Measurements from ENCODE around the gene PGA3.

DNA sequence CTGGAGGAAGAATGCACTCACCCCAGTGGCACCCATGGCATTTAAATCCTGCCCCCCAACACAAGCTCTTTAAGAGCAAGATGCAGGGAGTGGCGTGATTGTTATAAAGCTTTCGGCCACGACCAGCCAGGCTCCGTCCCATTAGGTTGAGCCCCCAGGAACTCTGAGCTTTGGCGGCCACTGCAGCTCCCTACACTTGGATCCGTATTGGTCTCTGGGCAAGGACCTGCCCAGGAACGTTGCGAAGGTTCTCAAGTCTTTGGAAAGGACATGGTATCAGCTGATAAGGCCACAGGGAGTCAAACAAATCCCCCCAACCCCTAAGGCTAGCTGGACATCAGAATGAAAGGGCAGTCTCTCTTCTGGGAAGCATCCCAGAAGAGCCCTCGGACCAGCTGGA lies 32.7 kb upstream of the PGA3 start:
- TF ChIP-seq, protein P1, sequence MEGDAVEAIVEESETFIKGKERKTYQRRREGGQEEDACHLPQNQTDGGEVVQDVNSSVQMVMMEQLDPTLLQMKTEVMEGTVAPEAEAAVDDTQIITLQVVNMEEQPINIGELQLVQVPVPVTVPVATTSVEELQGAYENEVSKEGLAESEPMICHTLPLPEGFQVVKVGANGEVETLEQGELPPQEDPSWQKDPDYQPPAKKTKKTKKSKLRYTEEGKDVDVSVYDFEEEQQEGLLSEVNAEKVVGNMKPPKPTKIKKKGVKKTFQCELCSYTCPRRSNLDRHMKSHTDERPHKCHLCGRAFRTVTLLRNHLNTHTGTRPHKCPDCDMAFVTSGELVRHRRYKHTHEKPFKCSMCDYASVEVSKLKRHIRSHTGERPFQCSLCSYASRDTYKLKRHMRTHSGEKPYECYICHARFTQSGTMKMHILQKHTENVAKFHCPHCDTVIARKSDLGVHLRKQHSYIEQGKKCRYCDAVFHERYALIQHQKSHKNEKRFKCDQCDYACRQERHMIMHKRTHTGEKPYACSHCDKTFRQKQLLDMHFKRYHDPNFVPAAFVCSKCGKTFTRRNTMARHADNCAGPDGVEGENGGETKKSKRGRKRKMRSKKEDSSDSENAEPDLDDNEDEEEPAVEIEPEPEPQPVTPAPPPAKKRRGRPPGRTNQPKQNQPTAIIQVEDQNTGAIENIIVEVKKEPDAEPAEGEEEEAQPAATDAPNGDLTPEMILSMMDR (IDR thresholded peaks at IDR 0.05 in 8 of 11, conservative IDR thresholded peaks at IDR 0.05 in 3 of 11) = no peak
- no peak for TF ChIP-seq POLR2A (IDR thresholded peaks at IDR 0.05)

All from spleen (tissue), 7 donors.